Mesenchymal stem cell (in vitro differentiated cells and primary cell): Measurements from ENCODE around the gene OR2L13. TPM values are rescaled to one million over a fixed set of nuclear protein-coding genes. Genes with fewer than 3 reads are reported as not detected.

ENCODE experiments used
- DNase-seq: peaks from one replicate; pipeline ENCODE4 v3.0.0-alpha.2; 2013
- H2AFZ ChIP-seq: one replicate; pipeline ENCODE4 v1.6.1; 2013; ENCODE audit warnings: low read depth, mild to moderate bottlenecking, control low read depth, inconsistent platforms, low read length, moderate library complexity
- H2AK5ac ChIP-seq: 2 replicates; pipeline ENCODE4 v1.6.1; 2013; ENCODE audit warnings: low read length, moderate library complexity, mild to moderate bottlenecking, inconsistent platforms; ENCODE audit not compliant: severe bottlenecking
- H2BK120ac ChIP-seq: one replicate; pipeline ENCODE4 v1.6.1; 2013; ENCODE audit warnings: low read depth, mild to moderate bottlenecking, inconsistent platforms, low read length, moderate library complexity
- H2BK12ac ChIP-seq, 2 experiments: one replicate each; pipeline ENCODE4 v1.6.1; 2013; ENCODE audit warnings: inconsistent platforms in 2 of 2, low read length in 2 of 2, mild to moderate bottlenecking in 2 of 2, moderate library complexity in 2 of 2, control low read depth in 1 of 2
- H2BK15ac ChIP-seq: one replicate; pipeline ENCODE4 v1.6.1; 2013; ENCODE audit warnings: mild to moderate bottlenecking, low read depth, inconsistent platforms; ENCODE audit not compliant: poor library complexity, severe bottlenecking
- H2BK5ac ChIP-seq: 2 replicates; pipeline ENCODE4 v1.6.1; 2013; ENCODE audit warnings: low read depth, mild to moderate bottlenecking, low read length, control low read depth, inconsistent platforms; ENCODE audit not compliant: poor library complexity, severe bottlenecking
- H3K14ac ChIP-seq, 2 experiments: one replicate each; pipeline ENCODE4 v1.6.1; 2013; ENCODE audit warnings: inconsistent platforms in 2 of 2, low read length in 2 of 2, control low read depth in 1 of 2, mild to moderate bottlenecking in 1 of 2, moderate library complexity in 1 of 2
- H3K18ac ChIP-seq, 2 experiments: one replicate each; pipeline ENCODE4 v1.6.1; 2013; ENCODE audit warnings: inconsistent platforms in 2 of 2, low read length in 2 of 2, control low read depth in 1 of 2, low read depth in 1 of 2, mild to moderate bottlenecking in 1 of 2
- H3K23ac ChIP-seq, 2 experiments: one replicate each; pipeline ENCODE4 v1.6.1; 2013; ENCODE audit warnings: inconsistent platforms in 2 of 2, low read length in 2 of 2, mild to moderate bottlenecking in 2 of 2, moderate library complexity in 2 of 2, control low read depth in 1 of 2
- H3K27ac ChIP-seq: 2 replicates; pipeline ENCODE4 v1.5.1; 2013; ENCODE audit warnings: mild to moderate bottlenecking, moderate library complexity, low read length, control low read depth, inconsistent platforms; ENCODE audit not compliant: poor library complexity, severe bottlenecking
- H3K27me3 ChIP-seq, 2 experiments: 2 replicates each; pipeline versions ENCODE4 v1.6.1 to v1.7.0; 2013; ENCODE audit warnings: low read length in 2 of 2, mild to moderate bottlenecking in 2 of 2, moderate library complexity in 2 of 2, control low read depth in 1 of 2, inconsistent platforms in 1 of 2; ENCODE audit not compliant: control insufficient read depth in 1 of 2, insufficient read depth in 1 of 2
- H3K36me3 ChIP-seq, 2 experiments: 2 replicates each; pipeline versions ENCODE4 v1.6.1 to v1.7.0; 2013; ENCODE audit warnings: low read length in 2 of 2, control low read depth in 1 of 2, inconsistent platforms in 1 of 2, low read depth in 1 of 2, mild to moderate bottlenecking in 1 of 2; ENCODE audit not compliant: insufficient read depth in 2 of 2, control insufficient read depth in 1 of 2
- H3K4ac ChIP-seq, 2 experiments: one replicate each; pipeline ENCODE4 v1.6.1; 2013; ENCODE audit warnings: inconsistent platforms in 2 of 2, low read length in 2 of 2, mild to moderate bottlenecking in 2 of 2, moderate library complexity in 2 of 2, control low read depth in 1 of 2, low read depth in 1 of 2
- H3K4me1 ChIP-seq: 2 replicates; pipeline ENCODE4 v1.6.1; 2013; ENCODE audit warnings: low read depth, low read length, control low read depth; ENCODE audit not compliant: control insufficient read depth, insufficient read depth
- H3K4me2 ChIP-seq: 2 replicates; pipeline ENCODE4 v1.6.1; 2013; ENCODE audit warnings: low read length, mild to moderate bottlenecking, inconsistent platforms; ENCODE audit not compliant: poor library complexity, severe bottlenecking
- H3K4me3 ChIP-seq, 2 experiments: 2 replicates each; pipeline versions ENCODE4 v1.5.1 to v1.7.0; 2013; ENCODE audit warnings: low read length in 2 of 2, mild to moderate bottlenecking in 2 of 2, control low read depth in 1 of 2, low read depth in 1 of 2; ENCODE audit not compliant: insufficient read depth in 1 of 2
- H3K79me1 ChIP-seq: replicated peaks from 2 replicates; pipeline ENCODE4 v1.6.1; 2013; ENCODE audit warnings: mild to moderate bottlenecking, control low read depth, low read length, inconsistent platforms; ENCODE audit not compliant: poor library complexity, severe bottlenecking
- H3K9ac ChIP-seq: 2 replicates; pipeline ENCODE4 v1.7.0; 2013; ENCODE audit warnings: mild to moderate bottlenecking, low read length, moderate library complexity
- H3K9me3 ChIP-seq: 2 replicates; pipeline ENCODE4 v1.7.0; 2013; ENCODE audit warnings: mild to moderate bottlenecking, low read length; ENCODE audit not compliant: control insufficient read depth
- H4K8ac ChIP-seq: one replicate; pipeline ENCODE4 v1.6.1; 2013; ENCODE audit warnings: inconsistent platforms, mild to moderate bottlenecking, low read length, moderate library complexity
- H4K91ac ChIP-seq: one replicate; pipeline ENCODE4 v1.6.1; 2013; ENCODE audit warnings: mild to moderate bottlenecking, low read length, inconsistent platforms
- WGBS: methylation state at CpG from one replicate; pipeline ENCODE4 v1.1.7; 2013; ENCODE audit warnings: mixed read lengths; 5-methylcytosine and 5-hydroxymethylcytosine counted together
- polyA plus RNA-seq, 2 experiments: library from polyadenylated mRNA; stranded (reverse); fragments of 200-250 nt; gene quantifications; one replicate each; pipeline ENCODE4 v1.2.3, GENCODE V29; 2013

OR2L13 gene, protein sequence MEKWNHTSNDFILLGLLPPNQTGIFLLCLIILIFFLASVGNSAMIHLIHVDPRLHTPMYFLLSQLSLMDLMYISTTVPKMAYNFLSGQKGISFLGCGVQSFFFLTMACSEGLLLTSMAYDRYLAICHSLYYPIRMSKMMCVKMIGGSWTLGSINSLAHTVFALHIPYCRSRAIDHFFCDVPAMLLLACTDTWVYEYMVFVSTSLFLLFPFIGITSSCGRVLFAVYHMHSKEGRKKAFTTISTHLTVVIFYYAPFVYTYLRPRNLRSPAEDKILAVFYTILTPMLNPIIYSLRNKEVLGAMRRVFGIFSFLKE
- polyA plus RNA-seq (2013, experiment 1 of 2), result not detected
- not detected for polyA plus RNA-seq (2013, experiment 2 of 2)

DNA sequence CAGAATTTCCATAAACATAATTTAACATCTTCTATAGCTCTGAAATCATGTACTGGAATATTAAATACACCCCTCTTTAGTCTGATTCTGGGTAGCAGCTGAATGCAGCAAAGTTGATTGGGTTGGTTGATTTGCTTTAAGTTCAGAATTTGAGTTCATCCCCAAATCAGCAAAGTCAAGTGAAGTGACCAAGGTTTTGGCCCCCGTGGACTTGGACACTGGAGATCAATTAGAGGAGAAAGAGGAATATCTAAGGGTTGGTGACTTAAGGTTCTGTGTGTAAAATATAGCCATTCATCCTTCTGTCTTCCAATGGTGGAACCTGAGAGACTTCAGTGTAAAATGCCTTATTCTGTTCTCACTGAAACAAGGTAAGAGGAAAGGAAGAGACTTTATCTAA, at the start of gene OR2L13:
Gene OR2L13, plus strand, starts transcription at position 301 of the 400 bp plus-strand sequence. CDS start 4,192 bp downstream, outside the sequence.
- H3K4ac ChIP-seq, result no peak within 1 kb of the TSS
- no peak within 1 kb of the TSS for H3K23ac ChIP-seq
- H3K9ac ChIP-seq, result no peak within 1 kb of the TSS
- no peak within 1 kb of the TSS for H2BK15ac ChIP-seq
- H2AK5ac ChIP-seq, result no peak within 1 kb of the TSS
- H3K79me1 ChIP-seq, result no peaks in the 10 kb centered on the region
- H2BK120ac ChIP-seq, result no peak within 1 kb of the TSS
- 0% methylated on average over 1 of the region's 1 CpG for WGBS
- no peaks in the 10 kb centered on the region for H3K4me1 ChIP-seq
- DNase-seq, result no peak
- H3K4me3 ChIP-seq, result no peak within 1 kb of the TSS
- no peak within 1 kb of the TSS for H2BK12ac ChIP-seq
- H2AFZ ChIP-seq, result no peak within 1 kb of the TSS
- peaks cover 38% of the 10 kb centered on the region for H3K9me3 ChIP-seq
- no peaks in the 10 kb centered on the region for H3K27me3 ChIP-seq
- no peak within 1 kb of the TSS for H3K18ac ChIP-seq
- no peak within 1 kb of the TSS for H2BK5ac ChIP-seq
- H3K27ac ChIP-seq, result no peak within 1 kb of the TSS
- no peaks in the 10 kb centered on the region for H3K36me3 ChIP-seq
- no peak within 1 kb of the TSS for H4K91ac ChIP-seq
- H4K8ac ChIP-seq, result no peak within 1 kb of the TSS
- no peak within 1 kb of the TSS for H3K14ac ChIP-seq
- no peak within 1 kb of the TSS for H3K4me2 ChIP-seq

DNA sequence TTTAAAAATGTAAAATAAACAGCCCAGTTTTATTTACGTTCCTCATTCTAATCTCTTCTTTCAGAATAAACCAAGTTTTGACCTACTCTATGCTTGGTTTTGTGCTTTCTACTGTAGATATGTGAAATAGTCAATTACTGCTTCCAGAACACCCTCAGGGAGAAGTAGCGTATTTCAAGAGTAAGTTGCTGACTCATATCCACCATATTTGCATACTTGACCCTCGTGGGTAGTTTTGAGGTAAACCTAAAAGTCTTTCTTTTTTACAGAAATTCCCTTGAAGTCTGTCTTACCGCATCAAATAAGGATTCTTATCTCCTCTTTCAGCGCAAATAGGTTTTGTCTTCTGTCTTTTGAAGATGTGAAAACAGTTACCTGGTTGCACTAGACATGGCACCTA, 49.8 kb upstream of the OR2L13 start:
- Histone ChIP-seq H3K27me3 (no peaks in the 10 kb centered on the region), H2BK5ac (no peak overlapping the region), H2AFZ (no peak overlapping the region), H2AK5ac (no peak overlapping the region), H4K8ac (no peak overlapping the region), H2BK15ac (no peak overlapping the region), H3K4me3 (no peak overlapping the region), H3K36me3 (no peaks in the 10 kb centered on the region), H3K14ac (no peak overlapping the region), H4K91ac (no peak overlapping the region), H3K79me1 (no peaks in the 10 kb centered on the region), H2BK120ac (no peak overlapping the region), H3K4me1 (no peaks in the 10 kb centered on the region), H3K4me2 (no peak overlapping the region), H3K18ac (no peak overlapping the region), H3K23ac (no peak overlapping the region), H3K9me3 (peaks cover 19% of the 10 kb centered on the region), H3K4ac (no peak overlapping the region), H3K9ac (no peak overlapping the region), H2BK12ac (no peak overlapping the region), H3K27ac (no peak overlapping the region)
- WGBS, result 64% methylated on average over 4 of the region's 5 CpGs
- no peak for DNase-seq

DNA sequence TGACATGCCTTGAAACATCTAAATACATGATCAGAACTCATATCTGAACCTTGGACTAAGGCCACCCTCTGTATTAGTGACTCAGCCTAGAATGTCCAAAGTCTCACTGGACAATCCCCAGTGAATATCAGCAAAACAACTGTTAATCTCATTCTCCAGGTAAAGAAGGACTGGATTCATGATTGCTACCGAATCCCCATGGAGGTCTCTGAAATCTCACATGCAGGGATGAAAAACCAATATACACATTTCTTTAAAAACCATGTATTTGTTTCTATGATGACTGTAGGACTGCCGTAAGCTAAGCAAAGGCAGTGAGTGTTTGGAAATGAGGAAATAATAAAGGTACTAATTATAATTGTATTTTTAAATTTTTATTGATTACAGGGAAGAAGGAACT, 48.4 kb upstream of the OR2L13 start, which contains the start of gene OR2L3:
Gene OR2L3, plus strand, starts transcription at position 301 of the 400 bp plus-strand sequence. CDS start 13,846 bp downstream, outside the sequence.
- WGBS, result no CpG with 5 or more reads among the region's 2 CpGs
- H4K91ac ChIP-seq, result no peak within 1 kb of the TSS
- H3K9me3 ChIP-seq, result peaks cover 19% of the 10 kb centered on the region

DNA sequence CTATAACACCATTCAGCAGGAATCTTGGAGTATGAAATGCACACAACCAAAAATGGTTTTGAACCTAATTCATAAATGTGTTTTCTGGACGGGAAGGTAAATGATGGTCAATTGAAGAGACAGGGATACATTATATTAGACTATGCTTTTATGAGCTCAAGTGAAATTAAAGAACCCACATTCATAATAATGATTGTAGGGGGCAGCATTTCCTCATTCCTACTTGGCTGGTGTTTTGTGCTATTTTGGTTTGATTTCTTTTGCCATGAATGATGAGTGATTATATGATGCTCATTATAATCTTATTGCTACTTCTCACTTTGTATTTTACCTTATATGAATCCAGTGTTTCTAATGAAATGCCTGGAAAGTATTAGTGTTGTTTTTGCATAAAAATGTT, 48.0 kb upstream of the OR2L13 start:
- Histone ChIP-seq H2AFZ (no peak overlapping the region), H3K27me3 (no peaks in the 10 kb centered on the region), H4K8ac (no peak overlapping the region), H3K9me3 (peaks cover 21% of the 10 kb centered on the region), H2AK5ac (no peak overlapping the region), H3K4ac (no peak overlapping the region), H3K4me3 (no peak overlapping the region), H4K91ac (no peak overlapping the region), H2BK15ac (no peak overlapping the region), H2BK5ac (no peak overlapping the region), H3K4me2 (no peak overlapping the region), H3K23ac (no peak overlapping the region), H2BK12ac (no peak overlapping the region), H3K9ac (no peak overlapping the region), H2BK120ac (no peak overlapping the region), H3K18ac (no peak overlapping the region), H3K79me1 (no peaks in the 10 kb centered on the region), H3K27ac (no peak overlapping the region), H3K14ac (no peak overlapping the region), H3K4me1 (no peaks in the 10 kb centered on the region), H3K36me3 (no peaks in the 10 kb centered on the region)
- no peak for DNase-seq
- WGBS, result no CpG with 5 or more reads among the region's 1 CpG

More for the DNA sequence above, 48.4 kb upstream of the OR2L13 start, which contains the start of gene OR2L3:
- no peak within 1 kb of the TSS for H3K4ac ChIP-seq
- H3K18ac ChIP-seq, result no peak within 1 kb of the TSS
- H3K27me3 ChIP-seq, result no peaks in the 10 kb centered on the region
- no peak within 1 kb of the TSS for H2AFZ ChIP-seq
- no peak within 1 kb of the TSS for H3K9ac ChIP-seq
- no peak within 1 kb of the TSS for H3K23ac ChIP-seq
- no peaks in the 10 kb centered on the region for H3K36me3 ChIP-seq
- no peaks in the 10 kb centered on the region for H3K4me1 ChIP-seq
- H3K79me1 ChIP-seq, result no peaks in the 10 kb centered on the region
- no peak within 1 kb of the TSS for H2BK120ac ChIP-seq
- no peak within 1 kb of the TSS for H3K4me3 ChIP-seq
- H2AK5ac ChIP-seq, result no peak within 1 kb of the TSS
- H4K8ac ChIP-seq, result no peak within 1 kb of the TSS
- no peak within 1 kb of the TSS for H3K27ac ChIP-seq
- H3K14ac ChIP-seq, result no peak within 1 kb of the TSS
- DNase-seq, result no peak
- H3K4me2 ChIP-seq, result no peak within 1 kb of the TSS
- H2BK12ac ChIP-seq, result no peak within 1 kb of the TSS
- H2BK5ac ChIP-seq, result no peak within 1 kb of the TSS
- H2BK15ac ChIP-seq, result no peak within 1 kb of the TSS
